IPS-20b (cell line): ENCODE results near the gene CHADL.
"Not testable (repeated sequence)": the region's sequence is repeated elsewhere in the genome, so short reads cannot be mapped to it uniquely, and the experiment has no call there.

ENCODE experiments used
- H3K27ac ChIP-seq: one replicate; pipeline ENCODE4 v1.5.1; 2013; ENCODE audit warnings: low read length
- H3K27me3 ChIP-seq: 2 replicates; pipeline ENCODE4 v1.6.1; 2013; ENCODE audit warnings: mild to moderate bottlenecking, low read length, inconsistent platforms; ENCODE audit not compliant: insufficient read depth
- H3K36me3 ChIP-seq: 2 replicates; pipeline ENCODE4 v1.6.1; 2013; ENCODE audit warnings: low read depth, mild to moderate bottlenecking, inconsistent platforms, low read length, moderate library complexity; ENCODE audit not compliant: insufficient read depth
- H3K4me1 ChIP-seq: 2 replicates; pipeline ENCODE4 v1.6.1; 2013; ENCODE audit warnings: mild to moderate bottlenecking, control low read depth, inconsistent platforms, low read length, moderate library complexity; ENCODE audit not compliant: insufficient read depth
- H3K4me3 ChIP-seq: 2 replicates; pipeline ENCODE4 v1.5.1; 2013; ENCODE audit warnings: mild to moderate bottlenecking, low read length, inconsistent platforms
- H3K9ac ChIP-seq: 2 replicates; pipeline ENCODE4 v1.6.1; 2013; ENCODE audit warnings: low read depth, mild to moderate bottlenecking, inconsistent platforms, low read length, moderate library complexity
- H3K9me3 ChIP-seq: 2 replicates; pipeline ENCODE4 v1.6.1; 2013; ENCODE audit warnings: mild to moderate bottlenecking, low read depth, low read length, inconsistent platforms; ENCODE audit not compliant: insufficient read depth

The CHADL gene

DNA sequence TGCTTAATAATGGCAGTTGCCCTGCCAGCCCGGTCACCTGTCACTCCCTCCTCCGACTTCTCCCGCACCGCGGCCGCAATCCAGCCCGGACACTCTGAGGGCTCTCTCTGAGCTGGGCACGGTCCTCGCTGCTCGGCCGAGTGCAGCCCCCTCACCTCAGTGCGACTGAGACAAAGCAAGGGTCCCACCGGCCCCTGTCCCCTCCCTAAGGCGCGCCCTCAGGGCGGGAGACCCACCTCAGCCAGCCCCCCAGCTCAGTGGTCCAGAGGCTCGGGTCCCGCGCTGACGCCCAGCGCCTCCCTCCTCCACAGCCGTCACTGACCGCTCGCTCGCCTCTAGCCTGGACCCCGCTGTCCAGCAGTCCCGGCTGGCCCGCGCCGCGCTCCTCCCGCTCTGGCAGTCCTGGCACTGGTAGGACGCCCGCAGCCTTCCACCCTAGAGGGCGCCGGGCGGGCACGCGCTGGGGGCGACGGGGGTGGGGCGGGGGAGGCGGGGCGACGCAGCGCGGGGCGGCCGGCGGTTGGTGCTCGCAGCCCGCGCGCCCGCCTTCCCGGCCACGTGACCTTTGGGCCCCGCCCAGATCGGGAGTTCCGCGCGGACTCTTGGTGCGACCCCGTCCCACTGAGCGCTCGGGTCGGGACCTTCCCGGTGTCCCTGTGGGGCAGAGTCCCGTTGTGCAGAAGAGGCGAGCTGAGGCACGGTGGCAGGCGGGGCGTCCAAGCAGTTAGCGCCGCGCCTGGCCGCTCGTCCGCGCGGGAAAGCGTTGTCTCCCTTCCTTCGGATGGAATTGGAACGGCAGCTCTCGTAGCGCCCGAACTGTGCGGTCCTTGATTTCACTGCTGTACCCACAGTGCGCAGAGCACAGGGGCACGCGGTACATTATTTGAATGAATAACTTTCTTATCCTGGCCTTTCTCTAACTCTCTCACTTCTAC is 43.4 kb downstream of the CHADL start:
- H3K4me1 ChIP-seq = no peaks in the 10 kb centered on the region; the same call in 1 of the 2 replicates
- H3K27ac ChIP-seq = no peak overlapping the region
- no peaks in the 10 kb centered on the region for H3K36me3 ChIP-seq
- peaks cover 46% of the 10 kb centered on the region for H3K27me3 ChIP-seq
- H3K4me3 ChIP-seq = peak overlapping the region; percentile 79
- no peak overlapping the region; the same call in 1 of the 2 replicates for H3K9ac ChIP-seq
- H3K9me3 ChIP-seq = no peaks in the 10 kb centered on the region

DNA sequence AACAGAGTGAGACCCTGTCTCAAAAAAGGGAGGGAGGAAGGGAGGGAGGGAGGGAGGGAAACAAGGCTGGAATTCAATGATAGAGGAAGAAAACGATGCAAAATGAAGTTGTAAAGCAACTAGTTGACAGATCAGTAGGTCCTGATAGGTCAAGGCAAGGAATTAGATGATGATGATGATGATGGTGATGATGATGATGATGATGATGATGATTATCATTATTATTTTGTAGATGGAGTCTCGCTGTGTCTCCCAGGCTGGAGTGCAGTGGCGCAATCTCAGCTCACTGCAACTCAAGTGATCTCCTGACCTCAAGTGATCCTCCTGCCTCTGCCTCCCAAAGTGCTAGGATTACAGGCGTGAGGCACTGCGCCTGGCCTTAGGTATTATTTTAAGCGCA is 46.9 kb downstream of the CHADL start:
- H3K4me1 ChIP-seq = no peaks in the 10 kb centered on the region; the same call in 1 of the 2 replicates
- no peak overlapping the region for H3K4me3 ChIP-seq
- no peak overlapping the region for H3K27ac ChIP-seq
- peaks cover 27% of the 10 kb centered on the region for H3K27me3 ChIP-seq
- H3K36me3 ChIP-seq = no peaks in the 10 kb centered on the region
- H3K9ac ChIP-seq = no peak overlapping the region
- no peaks in the 10 kb centered on the region for H3K9me3 ChIP-seq

DNA sequence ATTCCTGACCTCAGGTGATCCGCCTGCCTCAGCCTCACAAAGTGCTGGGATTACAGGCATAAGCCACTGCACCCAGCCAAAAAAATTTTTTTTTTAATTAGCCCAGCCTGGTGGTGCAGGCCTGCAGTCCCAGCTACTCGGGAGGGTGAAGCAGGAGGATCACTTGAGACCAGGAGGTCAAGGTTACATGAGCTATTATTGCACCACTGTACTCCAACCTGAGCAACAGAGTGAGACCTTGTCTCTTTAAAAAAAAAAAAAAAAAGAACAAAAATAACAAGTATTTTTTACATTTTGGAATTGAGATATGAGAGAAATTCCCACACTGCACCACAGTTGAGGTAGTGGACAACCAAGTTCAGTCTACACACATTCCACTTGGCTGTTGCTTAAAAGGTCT is 49.3 kb downstream of the CHADL start:
- Histone ChIP-seq H3K9me3 (no peaks in the 10 kb centered on the region), H3K9ac (no peak overlapping the region), H3K4me3 (no peak overlapping the region), H3K27ac (no peak overlapping the region), H3K36me3 (no peaks in the 10 kb centered on the region), H3K4me1 (no peaks in the 10 kb centered on the region), H3K27me3 (peaks cover 6% of the 10 kb centered on the region)

DNA sequence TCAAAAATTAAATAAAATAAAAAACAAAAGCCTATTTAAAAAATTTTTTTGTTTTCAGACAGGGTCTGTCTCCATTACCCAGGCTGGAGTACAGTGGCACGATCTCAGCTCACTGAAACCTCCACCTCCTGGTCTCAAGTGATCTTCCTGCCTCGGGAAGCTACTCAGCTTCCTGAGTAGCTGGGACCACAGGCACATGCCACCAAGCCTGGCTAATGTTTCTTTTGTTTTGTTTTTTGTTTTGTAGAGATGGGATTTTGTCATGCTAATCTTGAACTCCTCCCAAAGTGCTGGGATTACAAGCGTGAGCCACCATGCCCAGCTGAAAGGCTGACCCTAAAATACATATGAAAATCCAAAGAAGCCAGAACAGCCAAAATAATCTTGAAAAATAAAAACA is 56.1 kb downstream of the CHADL start:
- Histone ChIP-seq H3K27ac (no peak overlapping the region), H3K4me1 (peaks cover 3% of the 10 kb centered on the region; the same call in 1 of the 2 replicates), H3K27me3 (no peaks in the 10 kb centered on the region), H3K36me3 (peaks cover 13% of the 10 kb centered on the region; the same call in 1 of the 2 replicates), H3K9me3 (no peaks in the 10 kb centered on the region; the same call in 1 of the 2 replicates), H3K4me3 (peak overlapping the region; percentile 9; the same call in 1 of the 2 replicates), H3K9ac (no peak overlapping the region)

DNA sequence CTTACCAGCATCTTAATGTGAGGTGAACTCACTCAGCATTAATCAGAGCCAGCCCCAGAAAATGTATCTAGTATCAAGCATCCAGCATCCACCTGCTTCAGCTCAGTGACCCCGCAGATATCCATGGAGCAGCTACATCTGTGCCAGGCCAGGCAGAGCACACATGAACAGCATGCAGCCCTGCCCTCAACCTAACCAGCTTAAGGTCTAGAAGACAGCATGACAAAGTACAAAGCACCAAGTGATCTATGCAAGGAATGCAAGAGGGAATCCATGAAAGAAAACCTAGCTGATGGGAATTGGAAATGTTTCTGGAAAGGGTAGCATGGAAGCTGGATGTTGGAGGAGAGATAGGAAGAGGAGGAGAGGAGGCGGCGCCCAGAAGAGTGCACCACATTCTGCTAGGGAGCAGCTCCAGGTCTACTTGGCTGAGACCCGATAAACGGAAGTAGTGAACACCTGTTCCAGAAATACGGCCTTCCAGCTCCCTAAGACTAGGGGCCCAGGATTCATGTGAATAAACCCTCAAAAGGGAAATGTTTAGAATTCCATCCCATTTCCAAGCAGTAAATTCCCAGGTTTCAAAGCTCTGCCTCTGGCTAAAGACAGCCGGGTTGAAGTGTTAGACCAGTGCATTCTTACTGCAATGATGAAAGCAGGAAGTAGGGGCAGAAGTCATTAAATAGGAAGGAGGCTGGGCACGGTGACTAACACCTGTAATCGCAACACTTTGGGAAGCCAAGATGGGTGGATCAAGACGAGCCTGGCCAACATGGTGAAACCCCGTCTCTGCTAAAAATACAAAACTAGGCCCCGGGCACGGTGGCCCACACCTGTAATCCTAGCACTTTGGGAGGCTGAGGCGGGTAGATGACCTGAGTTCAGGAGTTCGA is 59.1 kb downstream of the CHADL start:
- Histone ChIP-seq H3K9ac (no peak overlapping the region), H3K9me3 (no peaks in the 10 kb centered on the region; the same call in 1 of the 2 replicates), H3K27ac (no peak overlapping the region), H3K4me1 (peaks cover 3% of the 10 kb centered on the region; the same call in 1 of the 2 replicates), H3K27me3 (no peaks in the 10 kb centered on the region), H3K4me3 (no peak overlapping the region), H3K36me3 (peaks cover 41% of the 10 kb centered on the region)

DNA sequence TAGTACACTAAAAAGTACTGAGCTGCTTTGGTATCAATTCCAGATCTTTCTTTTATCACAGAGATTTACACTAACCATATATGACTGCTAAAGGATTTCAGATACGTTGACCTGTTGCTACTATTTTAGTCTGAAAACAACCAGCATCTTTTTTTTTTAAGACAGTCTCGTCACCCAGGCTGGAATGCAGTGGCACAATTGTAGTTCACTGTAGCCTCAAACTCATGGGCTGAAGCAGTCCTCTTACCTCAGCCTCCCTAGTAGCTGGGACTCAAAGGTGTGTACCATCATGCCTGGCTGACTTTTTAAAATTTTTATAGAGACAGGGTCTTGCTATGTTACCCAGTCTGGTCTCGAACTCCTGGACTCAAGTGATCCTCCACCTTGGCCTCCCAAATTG is 59.8 kb downstream of the CHADL start:
- H3K9ac ChIP-seq = no peak overlapping the region
- no peaks in the 10 kb centered on the region; the same call in 1 of the 2 replicates for H3K9me3 ChIP-seq
- peaks cover 48% of the 10 kb centered on the region for H3K36me3 ChIP-seq
- H3K27ac ChIP-seq = no peak overlapping the region
- H3K4me1 ChIP-seq = peaks cover 3% of the 10 kb centered on the region; the same call in 1 of the 2 replicates
- no peaks in the 10 kb centered on the region for H3K27me3 ChIP-seq
- H3K4me3 ChIP-seq = no peak overlapping the region

DNA sequence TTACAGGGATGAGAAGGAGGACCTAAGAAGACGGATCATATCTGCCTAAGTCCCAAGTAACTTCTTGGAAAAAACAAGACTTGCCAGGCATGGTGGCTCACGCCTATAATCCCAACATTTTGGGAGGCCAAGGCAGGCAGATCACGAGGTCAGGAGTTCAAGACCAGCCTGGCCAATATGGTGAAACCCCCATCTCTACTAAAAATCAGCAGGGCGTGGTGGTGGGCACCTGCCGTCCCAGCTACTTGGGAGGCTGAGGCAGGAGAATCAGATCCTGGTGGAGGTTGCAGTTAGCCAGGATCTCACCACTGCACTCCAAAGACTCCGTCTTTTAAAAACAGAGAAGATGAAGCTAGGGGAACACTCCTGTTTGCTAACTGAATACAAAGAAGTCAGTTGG is 60.4 kb downstream of the CHADL start:
- H3K9ac ChIP-seq, H3K27ac ChIP-seq, H3K27me3 ChIP-seq, H3K4me1 ChIP-seq, H3K4me3 ChIP-seq, H3K9me3 ChIP-seq: not testable (repeated sequence)
- H3K36me3 ChIP-seq = peaks cover 53% of the 10 kb centered on the region
